D721Med (cell line): ENCODE measurements around the gene VCX2.

Experiments used
- DNase-seq: peaks from one replicate; pipeline ENCODE4 v3.0.0; 2011; ENCODE audit warnings: low spot score; ENCODE audit not compliant: insufficient read length
- FAIRE-seq: peaks from 2 replicates; lab custom pipeline; 2011; peaks lifted over from hg19 to GRCh38; lab: Jason Lieb, UNC
- CTCF ChIP-seq: IDR thresholded peaks from 2 replicates; pipeline ENCODE4 v1.5.1; 2012; ENCODE audit warnings: mild to moderate bottlenecking, control low read depth; ENCODE audit not compliant: insufficient read depth; ENCODE audit errors: missing control alignments

The VCX2 gene

GRCh38 chrX:8144925-8145324 lies 26.1 kb downstream of the VCX2 start:
- TF ChIP-seq CTCF = no peak
- FAIRE-seq (no peak), DNase-seq (no peak)

GRCh38 chrX:8141896-8142295 lies 29.2 kb downstream of the VCX2 start:
- no peak for TF ChIP-seq CTCF
- DNase-seq = no peak
- FAIRE-seq = no peak

GRCh38 chrX:8140986-8141744 lies 29.9 kb downstream of the VCX2 start:
- FAIRE-seq (no peak), DNase-seq (no peak)
- TF ChIP-seq CTCF = no peak

GRCh38 chrX:8139716-8140115 lies 31.4 kb downstream of the VCX2 start:
- FAIRE-seq (no peak), DNase-seq (no peak)
- TF ChIP-seq CTCF = no peak

- no peak for TF ChIP-seq CTCF
- DNase-seq (no peak), FAIRE-seq (no peak)
Measured at GRCh38 chrX:8138252-8138651, 32.8 kb downstream of the VCX2 start.

GRCh38 chrX:8126648-8127047 lies 44.4 kb downstream of the VCX2 start:
- DNase-seq = no peak
- FAIRE-seq = no peak
- TF ChIP-seq CTCF = no peak

GRCh38 chrX:8126092-8126491 lies 45.0 kb downstream of the VCX2 start:
- FAIRE-seq (no peak), DNase-seq (no peak)
- no peak for TF ChIP-seq CTCF
